GM21717 (cell line): ENCODE measurements around the gene ZNF282.
A peak's percentile ranks its signal among the peaks of the same experiment; 100 is the strongest.

Source experiments
- ATAC-seq: cut with Tn5 transposase; IDR thresholded peaks from one replicate; pipeline ENCODE4 v1.9.1; 2021; ENCODE audit warnings: mild to moderate bottlenecking, moderate library complexity; ENCODE audit not compliant: unreplicated experiment

ZNF282 gene

GRCh38 chr7:149195180-149196150, at the start of gene ZNF282:
Gene ZNF282, plus strand, starts transcription at chr7:149195546. Its CDS starts 44 bp downstream, at chr7:149195590.
- peak; percentile 93 for ATAC-seq

GRCh38 chr7:149147072-149147751, 48.1 kb upstream of the ZNF282 start, which contains the start of gene ZNF398:
Gene ZNF398, plus strand, starts transcription at chr7:149147453. Its CDS starts 290 bp downstream, at chr7:149147743.
- peak; percentile 67 for ATAC-seq

- peak; percentile 39 for ATAC-seq
Measured at GRCh38 chr7:149147752-149148653, 47.3 kb upstream of the ZNF282 start.

- ATAC-seq = no peak
Measured at GRCh38 chr7:149150981-149151380, 44.4 kb upstream of the ZNF282 start.

- no peak for ATAC-seq
Measured at GRCh38 chr7:149153346-149153745, 42.0 kb upstream of the ZNF282 start.

GRCh38 chr7:149154056-149154455, 41.3 kb upstream of the ZNF282 start:
- ATAC-seq = no peak

- no peak for ATAC-seq
Measured at GRCh38 chr7:149156898-149157297, 38.4 kb upstream of the ZNF282 start.

GRCh38 chr7:149161241-149161848, 34.0 kb upstream of the ZNF282 start:
- ATAC-seq = no peak

GRCh38 chr7:149166142-149166541, 29.2 kb upstream of the ZNF282 start:
- ATAC-seq = no peak

- no peak for ATAC-seq
Measured at GRCh38 chr7:149166630-149167352, 28.6 kb upstream of the ZNF282 start.

- ATAC-seq = no peak
Measured at GRCh38 chr7:149171892-149172533, 23.3 kb upstream of the ZNF282 start.

- ATAC-seq = no peak
Measured at GRCh38 chr7:149172534-149172920, 22.8 kb upstream of the ZNF282 start.

GRCh38 chr7:149175150-149175549, 20.2 kb upstream of the ZNF282 start:
- ATAC-seq = no peak

GRCh38 chr7:149179241-149179640, 16.1 kb upstream of the ZNF282 start:
- ATAC-seq = no peak

- ATAC-seq = no peak
Measured at GRCh38 chr7:149180722-149181449, 14.5 kb upstream of the ZNF282 start.

GRCh38 chr7:149181450-149181790, 13.9 kb upstream of the ZNF282 start:
- ATAC-seq = no peak

- ATAC-seq = no peak
Measured at GRCh38 chr7:149184274-149184673, 11.1 kb upstream of the ZNF282 start.

GRCh38 chr7:149188213-149188612, 7.1 kb upstream of the ZNF282 start:
- ATAC-seq = no peak
